Renal cortex interstitium (tissue), 11 donors: ENCODE data around the gene LTBP1. TPM values are rescaled to one million over a fixed set of nuclear protein-coding genes. Genes with fewer than 3 reads are reported as not detected.

ENCODE experiments used
- DNase-seq, 11 donors: peaks; one replicate each; pipeline ENCODE4 v3.0.0-alpha.2; 2013; ENCODE audit warnings: low read depth in 9 of 11, low spot score in 4 of 11; ENCODE audit errors: extremely low read depth in 1 of 11
- polyA plus RNA-seq, 3 donors: library from polyadenylated mRNA; unstranded; fragments of 120-200 nt; gene quantifications; one replicate each; pipeline ENCODE4 v1.2.1, GENCODE V29; 2013; ENCODE audit not compliant: insufficient read length in 3 of 3

LTBP1 gene
- polyA plus RNA-seq, 3 donors: 64.5 to 92.8 (median 82.8) TPM

- DNase-seq: no peak
Measured at GRCh38 chr2:32988525-32988924, 41.8 kb downstream of the LTBP1 start.

GRCh38 chr2:32990556-32990955 lies 43.8 kb downstream of the LTBP1 start:
- no peak for DNase-seq

DNA sequence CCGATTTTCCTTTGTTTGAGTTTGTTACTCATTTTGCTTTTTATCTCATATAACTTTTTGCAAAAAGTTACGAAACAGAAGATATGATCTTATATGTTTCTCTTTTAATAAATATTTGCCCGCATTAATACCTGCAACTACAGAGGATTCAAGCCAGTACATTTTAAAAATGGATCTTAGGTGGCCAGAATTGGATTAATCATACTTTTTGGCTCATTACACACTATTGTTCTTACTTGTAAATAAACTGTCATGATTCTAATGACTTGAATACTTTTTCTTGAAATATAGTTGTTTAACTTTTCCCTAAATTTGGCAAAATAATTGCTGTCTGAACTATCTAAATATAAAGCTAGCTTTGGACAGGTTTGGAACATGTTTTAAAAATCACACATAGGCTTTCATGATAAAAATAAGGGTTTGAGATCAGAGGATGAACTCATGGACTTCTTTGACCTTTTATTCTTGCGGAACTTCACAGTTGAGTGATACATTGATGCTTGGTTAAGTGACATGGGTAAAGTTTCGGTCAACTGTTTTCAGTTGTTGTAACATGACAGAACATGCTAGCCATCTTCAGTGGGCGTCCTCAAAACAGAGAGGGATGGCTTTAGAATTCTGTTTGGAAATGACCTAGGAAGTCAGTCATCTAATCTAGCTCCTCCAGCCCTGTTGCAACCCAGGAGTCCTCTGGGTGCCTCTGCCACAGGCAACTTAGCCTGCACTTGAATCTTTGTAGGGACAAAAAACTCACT lies 44.5 kb downstream of the LTBP1 start:
- no peak for DNase-seq

DNA sequence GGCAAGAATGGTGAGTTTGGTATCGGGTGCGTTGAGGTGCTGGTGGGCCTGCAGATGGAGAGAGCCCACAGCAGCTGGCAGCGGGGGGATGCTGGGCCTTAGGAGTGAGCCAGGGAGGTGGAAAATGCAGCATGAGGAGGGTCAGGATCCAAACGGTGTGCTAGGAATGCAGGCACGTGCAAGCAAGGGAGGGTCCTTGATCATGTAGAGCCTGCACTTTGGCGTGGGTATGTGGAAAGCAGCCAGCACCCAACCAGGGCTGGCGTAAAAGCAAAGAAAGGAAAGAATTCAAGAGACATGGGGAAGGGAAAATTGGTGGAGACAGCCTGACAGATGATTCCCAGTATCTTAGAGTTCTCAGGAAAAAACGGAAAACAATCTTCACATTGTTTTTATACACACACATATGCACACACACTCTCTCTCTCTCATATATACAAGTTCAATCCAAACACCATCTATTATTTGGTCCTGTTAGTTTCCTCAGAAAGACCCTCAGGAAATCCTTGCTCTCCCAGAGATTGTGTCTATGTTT lies 46.3 kb downstream of the LTBP1 start:
- DNase-seq: no peak

GRCh38 chr2:32997705-32998104 lies 51.0 kb downstream of the LTBP1 start:
- no peak for DNase-seq

- DNase-seq: no peak
Measured at GRCh38 chr2:33000986-33001385, 54.2 kb downstream of the LTBP1 start.

DNA sequence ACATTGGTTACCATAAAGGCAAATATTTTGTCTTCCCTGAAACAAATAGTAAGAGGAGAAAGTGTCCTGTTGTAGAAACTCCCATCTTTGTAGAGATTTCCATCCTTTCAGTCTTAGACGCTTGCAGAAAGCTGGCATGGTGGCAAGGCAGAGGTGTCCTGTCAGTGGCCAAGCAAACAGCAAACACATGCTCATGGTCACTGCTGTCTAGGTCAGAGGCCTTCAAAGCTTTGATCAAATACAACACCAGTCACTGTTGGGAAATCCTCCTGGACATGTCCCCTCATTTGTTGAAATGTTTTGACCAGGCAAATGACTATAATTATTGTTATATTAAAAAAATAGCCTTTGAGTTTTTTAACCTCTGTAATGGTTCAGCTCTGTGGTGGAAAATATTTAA lies 55.1 kb downstream of the LTBP1 start:
- no peak for DNase-seq

DNA sequence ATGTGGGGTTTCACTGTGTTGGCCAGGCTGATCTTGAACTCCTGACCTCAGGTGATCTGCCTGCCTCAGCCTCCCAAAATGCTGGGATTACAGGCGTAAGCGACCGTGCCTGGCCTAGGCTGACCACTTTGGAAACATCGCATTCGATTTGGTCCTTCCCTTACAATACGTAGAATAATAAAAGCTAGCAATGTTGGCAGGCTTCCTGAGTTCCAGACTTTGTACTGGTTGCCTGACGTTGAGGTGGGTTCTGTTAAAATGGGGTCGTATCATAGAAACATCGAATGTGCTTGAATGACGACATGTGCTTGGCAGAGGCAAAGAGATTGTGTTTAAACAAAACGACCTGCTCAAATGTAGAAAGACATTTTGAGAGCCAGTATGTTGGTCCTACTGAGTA lies 56.1 kb downstream of the LTBP1 start:
- DNase-seq: no peak

GRCh38 chr2:33005057-33005456 lies 58.3 kb downstream of the LTBP1 start:
- no peak for DNase-seq

DNA sequence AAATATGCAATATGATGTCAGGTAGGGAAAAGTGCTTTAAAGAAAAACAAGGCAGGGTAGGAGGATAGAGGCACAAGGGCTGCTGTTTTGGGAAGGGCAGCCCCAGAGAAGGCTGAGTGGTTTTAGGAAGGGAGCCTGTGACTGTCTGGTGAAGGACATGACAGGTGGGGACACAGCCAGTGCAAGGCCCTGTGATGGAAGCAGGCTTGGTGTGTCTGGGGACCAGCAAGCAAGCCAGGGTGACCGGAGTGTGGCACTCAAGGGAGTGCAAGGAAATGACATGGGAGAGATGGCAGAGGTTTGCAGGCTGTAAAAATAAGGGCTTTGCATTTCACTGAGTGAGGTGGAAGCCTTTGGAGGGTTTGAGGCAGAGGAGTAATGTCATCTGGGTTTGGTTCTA lies 62.0 kb downstream of the LTBP1 start:
- no peak for DNase-seq

DNA sequence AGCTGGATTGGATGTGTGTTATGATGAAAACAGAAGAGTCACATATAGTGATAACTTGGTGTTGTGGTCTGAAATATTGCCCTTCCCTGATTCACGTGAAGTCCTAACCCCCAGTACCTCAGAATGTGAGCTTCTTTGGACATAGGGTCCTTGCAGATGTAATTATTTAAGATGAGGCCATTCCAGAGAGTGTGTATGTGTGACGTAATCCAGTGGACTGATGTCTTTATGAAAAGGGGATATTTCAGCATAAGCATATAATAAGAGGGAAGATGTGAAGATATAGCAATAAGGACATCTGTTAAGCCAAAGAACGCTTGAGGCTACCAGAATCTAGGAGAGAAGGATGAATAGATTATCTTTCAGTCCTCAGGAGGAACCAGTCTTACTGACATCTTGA lies 62.5 kb downstream of the LTBP1 start:
- no peak for DNase-seq

GRCh38 chr2:33011373-33011772 lies 64.6 kb downstream of the LTBP1 start:
- DNase-seq: no peak

DNA sequence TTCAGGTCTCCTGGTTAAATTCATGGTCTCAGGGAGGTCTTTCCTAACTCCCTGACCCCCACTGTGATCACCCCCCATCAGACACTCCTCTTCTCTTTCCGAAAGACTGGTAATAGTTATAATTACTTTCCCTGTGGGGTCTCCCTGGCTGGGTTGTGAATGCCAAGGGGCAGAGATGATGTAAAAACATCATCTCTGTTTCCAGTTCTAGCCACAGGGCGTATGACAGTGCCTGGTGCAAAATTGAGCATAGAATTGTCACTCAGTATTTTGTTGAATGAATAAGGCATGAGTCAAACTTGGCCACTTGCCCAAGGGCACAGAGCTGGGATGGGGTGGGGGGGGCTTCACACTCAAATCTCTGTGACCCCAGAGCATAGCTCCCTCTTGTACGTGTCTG lies 65.2 kb downstream of the LTBP1 start:
- DNase-seq: no peak

- no peak for DNase-seq
Measured at GRCh38 chr2:33013684-33014110, 66.9 kb downstream of the LTBP1 start.

DNA sequence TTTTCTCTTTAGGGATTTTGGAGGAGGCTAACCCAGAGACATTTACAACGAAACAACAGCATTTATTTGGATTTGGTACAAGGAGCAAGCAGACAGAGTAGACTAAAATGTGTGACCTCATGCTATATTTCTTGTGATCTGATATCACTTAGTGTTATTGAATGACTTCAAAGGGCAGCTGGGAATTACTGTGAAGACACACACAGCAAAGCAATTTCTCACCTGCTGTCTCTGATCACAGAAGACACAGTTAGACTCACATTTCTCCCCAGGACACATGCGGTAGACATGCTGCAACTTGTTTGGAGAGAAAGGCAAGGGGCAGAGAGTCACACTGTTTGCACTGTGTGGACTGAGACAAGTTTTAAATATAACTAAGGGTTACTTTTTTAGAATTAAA lies 67.5 kb downstream of the LTBP1 start:
- DNase-seq: no peak

- DNase-seq: no peak
Measured at GRCh38 chr2:33015421-33016142, 68.8 kb downstream of the LTBP1 start.

GRCh38 chr2:33018271-33018670 lies 71.5 kb downstream of the LTBP1 start:
- no peak for DNase-seq

- no peak for DNase-seq
Measured at GRCh38 chr2:33019796-33020195, 73.0 kb downstream of the LTBP1 start.

GRCh38 chr2:33020883-33021282 lies 74.1 kb downstream of the LTBP1 start:
- DNase-seq: no peak

- DNase-seq: peak in 5 of 11 donors; percentile 41 to 56 (median 49)
Measured at GRCh38 chr2:33021542-33022227, 74.9 kb downstream of the LTBP1 start.
